Hematopoietic multipotent progenitor cell treated with erythropoietin and hydrocortisone succinate and interleukin-3 and kit ligand, for 15 days (in vitro differentiated cells): Measurements from ENCODE around the gene PROX1.
"Not testable (repeated sequence)": the region's sequence is repeated elsewhere in the genome, so short reads cannot be mapped to it uniquely, and the experiment has no call there.

Experiments used
- DNase-seq: peaks from one replicate; pipeline ENCODE4 v3.0.0-alpha.2; 2015; ENCODE audit warnings: low spot score

PROX1 gene

DNA sequence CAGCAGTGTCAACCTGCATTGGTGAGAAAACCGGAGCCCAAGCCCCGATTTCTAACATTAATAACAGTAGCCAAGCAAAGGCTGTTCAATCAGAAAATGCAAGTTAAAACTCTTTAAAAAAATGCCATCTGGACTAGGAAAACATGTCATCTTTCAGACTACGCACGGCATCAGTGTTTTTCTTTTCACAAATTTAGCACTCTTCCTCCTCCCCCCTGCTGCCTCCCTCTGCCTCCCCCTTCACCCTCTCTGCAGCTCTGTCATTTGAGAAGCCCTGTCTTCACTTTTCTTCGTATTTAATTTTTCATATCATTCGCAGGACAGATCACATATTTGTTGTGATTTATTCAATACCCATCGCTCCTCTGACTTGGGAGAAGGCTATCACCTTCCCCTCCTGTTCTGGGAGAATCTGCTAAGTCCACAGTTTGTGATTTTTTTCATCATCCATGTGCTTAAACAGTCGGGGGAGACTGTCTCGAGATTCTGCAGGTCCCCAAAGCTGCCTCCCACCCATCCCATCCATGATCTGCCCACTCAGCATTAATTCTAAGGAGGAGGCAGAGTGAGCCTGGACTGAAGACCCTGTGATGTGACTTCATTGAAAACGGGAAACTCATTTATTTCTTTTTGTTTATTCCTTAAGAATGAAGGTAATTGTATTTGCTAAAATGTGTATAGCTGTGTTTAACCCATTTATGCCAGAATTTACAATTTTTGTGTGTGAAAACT, 84.8 kb downstream of the PROX1 start:
- no peak for DNase-seq

DNA sequence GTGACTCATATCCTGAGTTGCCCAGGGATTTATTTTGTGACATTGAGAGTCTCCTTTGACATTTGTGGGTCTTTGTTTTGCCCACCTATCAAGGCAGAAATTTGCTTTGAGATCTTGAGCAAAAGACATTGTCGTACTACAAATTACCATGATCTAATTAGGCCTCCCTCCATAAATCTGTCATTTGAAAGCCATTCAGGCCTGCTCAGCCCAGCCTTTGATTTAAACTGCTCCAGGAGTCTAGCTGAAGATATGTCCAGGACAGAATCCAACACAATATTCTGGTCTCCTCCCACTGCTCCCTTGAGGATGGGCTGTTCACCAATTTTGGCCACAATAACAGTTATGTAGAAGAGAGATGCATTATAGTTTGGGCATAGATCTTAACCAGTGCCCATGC, 86.7 kb downstream of the PROX1 start:
- DNase-seq, result no peak

DNA sequence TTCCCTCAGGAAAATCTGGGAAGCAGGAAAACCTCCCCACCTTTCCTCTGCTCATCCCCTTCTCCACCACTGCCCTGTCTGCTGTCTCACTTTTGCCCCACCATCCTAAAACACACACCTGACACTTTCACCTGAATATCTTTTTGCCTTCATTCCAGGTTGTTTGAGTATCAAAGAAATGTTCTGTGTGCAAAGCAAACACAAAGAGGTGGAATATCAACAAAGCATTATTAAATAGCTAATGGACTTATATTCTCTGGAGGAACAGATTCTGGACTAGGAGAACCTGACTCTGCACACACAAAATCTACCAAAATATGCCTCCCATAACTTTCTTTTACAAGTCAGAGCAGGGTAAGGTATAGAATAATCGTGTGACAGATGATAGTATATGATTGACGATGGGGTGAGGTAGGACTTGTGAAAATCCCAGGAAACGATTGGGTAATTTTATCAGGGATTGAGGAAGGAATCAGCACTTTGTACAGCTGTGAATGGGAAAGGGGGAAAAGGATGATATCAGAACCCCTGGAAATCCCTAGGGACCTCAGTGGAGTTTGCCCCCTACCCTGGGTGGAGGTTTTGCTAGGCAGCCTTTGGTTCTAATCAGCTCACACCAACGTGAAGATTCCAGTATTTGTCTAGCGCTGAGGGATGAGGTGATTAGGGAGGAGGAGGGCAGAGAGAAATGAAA, 87.7 kb downstream of the PROX1 start:
- no peak for DNase-seq

DNA sequence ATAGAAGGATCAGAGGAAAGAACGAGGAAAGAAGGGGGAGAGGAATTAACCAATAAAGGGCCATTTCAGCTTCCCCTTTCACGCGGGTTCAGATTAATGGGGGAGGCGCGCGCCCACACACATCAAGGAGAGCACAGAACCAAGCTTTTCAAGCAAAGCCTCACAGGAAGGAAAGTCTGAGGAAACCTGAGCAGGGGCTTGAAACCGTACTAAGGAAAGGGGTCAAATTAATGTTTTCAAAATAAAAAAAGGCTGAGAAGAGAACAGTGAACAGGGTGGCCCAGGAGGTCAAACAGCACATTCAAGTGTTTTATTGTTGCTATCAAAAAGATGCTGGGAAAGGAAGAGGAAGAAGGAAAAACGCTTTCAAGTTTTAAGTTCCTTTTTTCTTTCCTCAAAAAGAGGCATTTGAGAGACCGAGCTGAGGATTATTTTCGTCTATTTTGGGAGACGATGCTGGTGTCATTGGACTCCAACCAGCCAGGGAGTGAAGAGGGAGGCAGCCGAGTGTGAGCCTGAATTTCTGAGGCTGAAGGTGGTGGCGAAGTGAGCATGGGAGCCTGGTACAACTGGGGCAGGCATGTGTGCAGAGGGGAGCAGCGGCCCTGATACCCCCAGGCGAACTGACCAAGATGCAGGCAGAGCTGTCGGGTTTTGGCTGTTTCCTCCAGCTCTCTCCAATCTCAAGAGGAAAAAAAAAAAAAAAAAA, 88.4 kb downstream of the PROX1 start:
- DNase-seq, result no peak

DNA sequence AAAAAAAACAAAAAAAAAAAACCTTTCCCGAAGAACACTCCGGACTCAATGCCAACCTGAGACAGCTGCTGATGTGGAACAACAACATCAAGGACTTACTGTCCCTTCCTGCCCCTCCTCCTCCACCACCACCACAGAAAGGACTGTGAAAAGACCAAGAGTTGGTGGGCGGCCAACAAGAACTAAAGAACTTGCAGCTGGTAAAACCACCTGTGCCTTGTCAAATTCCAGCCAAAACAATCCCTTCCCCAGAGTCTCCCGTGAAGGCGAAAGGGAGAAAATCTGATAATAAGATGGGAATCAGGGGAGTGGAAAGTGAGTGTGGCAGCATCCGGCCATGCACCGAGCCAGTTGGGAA, 88.9 kb downstream of the PROX1 start:
- no peak for DNase-seq

DNA sequence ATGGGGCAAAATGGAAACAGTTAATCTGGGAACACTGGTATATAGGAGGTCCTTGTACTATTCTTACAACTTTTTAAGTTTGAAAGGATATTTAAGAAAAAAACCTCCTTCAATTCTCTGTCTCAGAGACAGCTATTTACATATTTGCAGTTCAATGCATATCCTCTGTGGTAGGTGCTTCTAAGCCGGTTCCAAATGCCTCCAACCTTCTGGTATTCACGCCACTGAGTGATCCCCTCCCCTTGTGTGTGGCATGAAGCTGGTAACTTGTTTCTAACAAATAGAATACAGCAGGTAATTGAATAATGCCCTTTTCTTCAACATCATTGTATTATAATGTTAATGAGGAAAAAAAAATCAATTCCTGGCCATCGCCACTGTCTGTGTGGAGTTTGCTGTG, 91.2 kb downstream of the PROX1 start:
- DNase-seq, result no peak

DNA sequence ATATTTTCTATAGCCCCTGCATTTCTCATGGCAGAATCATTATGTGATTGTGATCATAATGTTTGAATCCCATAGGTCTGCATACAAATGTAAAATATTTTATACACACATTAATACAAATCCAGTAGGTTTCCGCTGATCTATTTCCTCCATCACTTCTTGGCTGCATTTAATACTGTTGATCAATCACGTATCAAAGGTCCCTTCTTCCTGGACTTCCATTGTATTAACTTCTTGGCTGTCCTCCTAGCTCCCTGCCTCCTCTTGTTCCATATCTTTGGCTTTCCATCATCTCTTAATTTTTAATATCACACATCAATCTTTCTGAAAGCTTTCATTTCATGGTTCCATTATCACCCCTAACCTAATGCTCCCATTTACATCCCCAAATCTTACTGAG, 97.6 kb downstream of the PROX1 start:
- no peak for DNase-seq

DNA sequence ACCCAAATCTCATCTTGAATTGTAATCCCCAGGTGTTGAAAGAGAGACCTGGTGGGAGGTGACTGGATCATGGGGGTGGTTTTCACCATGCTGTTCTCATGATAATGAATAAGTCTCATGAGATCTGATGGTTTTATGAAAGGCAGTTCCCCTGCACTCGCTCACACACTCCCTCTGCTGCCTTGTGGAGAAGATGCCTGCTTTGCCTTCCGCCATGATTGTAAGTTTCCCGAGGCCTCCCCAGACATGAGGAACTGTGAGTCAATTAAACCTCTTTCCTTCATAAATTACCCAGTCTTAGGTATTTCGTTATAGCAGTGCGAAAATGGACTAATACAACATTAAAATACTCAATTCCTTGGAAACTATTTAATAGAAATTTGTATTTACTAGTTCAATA, 99.2 kb downstream of the PROX1 start:
- no peak for DNase-seq

DNA sequence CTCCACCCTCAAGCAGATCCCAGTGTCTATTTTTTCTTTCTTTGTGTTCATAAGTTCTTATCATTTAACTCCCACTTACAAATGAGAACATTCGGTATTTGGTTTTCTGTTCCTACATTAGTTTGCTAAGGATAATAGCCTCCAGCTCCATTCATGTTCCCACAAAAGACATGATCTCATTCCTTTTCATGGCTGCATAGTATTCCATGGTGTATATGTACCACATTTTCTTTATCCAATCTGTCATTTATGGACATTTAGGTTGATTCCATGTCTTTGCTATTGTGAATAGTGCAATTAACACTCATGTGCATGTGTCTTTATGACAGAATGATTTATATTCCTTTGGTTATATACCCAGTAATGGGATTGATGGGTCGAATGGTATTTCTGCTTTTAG, 101.2 kb downstream of the PROX1 start:
- not testable (repeated sequence) for DNase-seq
